NCI-H82 treated with DMSO at 0.1 percent for 48 hours (cell line): ENCODE measurements around the gene CR2.
"Not testable (repeated sequence)": the region's sequence is repeated elsewhere in the genome, so short reads cannot be mapped to it uniquely, and the experiment has no call there.

Source experiments
- DNase-seq: peaks from one replicate; lab custom pipeline; 2025; ENCODE audit not compliant: unreplicated experiment; lab: John Stamatoyannopoulos, UW

The CR2 gene

GRCh38 chr1:207454046-207454964 is at the start of gene CR2:
Gene CR2 (plus strand): TSS chr1:207454328. CDS start chr1:207454419, 91 bp downstream.
- no peak for DNase-seq

GRCh38 chr1:207404849-207405525 is 49.1 kb upstream of the CR2 start:
- peak; percentile 68 for DNase-seq

GRCh38 chr1:207405814-207406213 is 48.3 kb upstream of the CR2 start:
- no peak for DNase-seq

GRCh38 chr1:207407655-207408260 is 46.4 kb upstream of the CR2 start:
- no peak for DNase-seq

- DNase-seq = no peak
These were observed 41.3 kb upstream of the CR2 start for GRCh38 chr1:207412845-207413244.

DNA sequence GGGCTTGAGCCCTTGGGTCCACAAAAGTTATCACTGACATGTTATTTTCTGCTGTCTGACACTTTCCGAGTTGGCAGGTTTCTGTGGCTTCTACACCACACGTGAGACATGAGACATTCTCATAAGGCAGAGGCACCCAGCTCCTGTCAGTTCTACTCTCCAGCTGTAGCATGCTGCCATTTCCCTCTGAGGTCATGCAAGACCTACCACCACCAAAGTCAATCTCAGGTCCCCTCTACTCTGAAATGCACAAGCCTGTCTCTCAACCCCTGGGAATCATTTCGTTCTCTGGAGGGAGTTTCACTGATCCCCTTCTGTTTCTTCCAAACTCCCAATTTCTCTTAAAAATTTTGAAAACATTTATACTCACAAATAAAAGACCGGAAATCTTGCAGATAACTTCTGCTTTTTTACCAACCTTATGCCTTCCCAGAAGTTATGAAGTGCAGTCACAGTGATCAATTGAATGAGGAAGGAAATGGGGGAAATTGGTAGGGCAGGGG is 39.5 kb upstream of the CR2 start:
- no peak for DNase-seq

- no peak for DNase-seq
These were observed 37.1 kb upstream of the CR2 start for GRCh38 chr1:207417076-207417475.

DNA sequence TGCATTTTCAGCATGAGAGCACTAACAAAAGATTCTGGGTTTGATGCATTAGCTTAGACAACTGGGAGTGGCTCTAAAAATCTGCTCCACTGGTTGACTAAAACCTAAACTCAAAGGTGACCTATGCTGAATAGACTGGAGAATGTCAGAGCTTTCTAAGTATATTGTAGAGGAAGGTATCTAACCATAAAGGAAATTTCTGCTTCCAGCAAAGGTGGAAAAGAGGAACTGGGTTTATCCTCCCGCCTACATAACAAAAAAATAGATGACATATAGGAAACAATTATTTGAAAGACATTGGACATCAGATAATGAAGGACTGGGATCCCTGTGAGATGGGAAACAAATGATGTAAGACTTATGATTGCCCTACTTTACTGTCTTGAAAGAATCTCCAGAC is 35.8 kb upstream of the CR2 start:
- DNase-seq = no peak

- no peak for DNase-seq
These were observed 34.0 kb upstream of the CR2 start for GRCh38 chr1:207420109-207420508.

DNA sequence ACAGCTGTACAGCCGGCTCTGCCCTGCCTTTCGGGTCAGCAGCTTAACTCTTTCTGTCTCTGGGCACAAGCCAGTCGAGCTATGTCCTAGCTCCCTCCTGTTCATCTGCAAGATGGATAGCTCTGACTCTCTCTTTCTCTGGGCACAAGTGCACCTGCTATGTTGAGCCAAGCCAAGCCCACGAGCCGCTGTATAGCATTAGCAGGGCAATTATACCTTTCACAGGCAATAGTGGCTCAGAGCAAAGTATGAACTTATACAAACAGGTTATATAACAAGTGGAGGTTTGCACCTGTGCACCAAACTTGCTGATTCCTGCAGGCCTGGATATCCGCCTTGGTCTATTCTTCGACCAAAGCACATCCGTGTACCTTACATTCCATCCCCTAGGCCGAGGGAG is 33.0 kb upstream of the CR2 start:
- DNase-seq = no peak

DNA sequence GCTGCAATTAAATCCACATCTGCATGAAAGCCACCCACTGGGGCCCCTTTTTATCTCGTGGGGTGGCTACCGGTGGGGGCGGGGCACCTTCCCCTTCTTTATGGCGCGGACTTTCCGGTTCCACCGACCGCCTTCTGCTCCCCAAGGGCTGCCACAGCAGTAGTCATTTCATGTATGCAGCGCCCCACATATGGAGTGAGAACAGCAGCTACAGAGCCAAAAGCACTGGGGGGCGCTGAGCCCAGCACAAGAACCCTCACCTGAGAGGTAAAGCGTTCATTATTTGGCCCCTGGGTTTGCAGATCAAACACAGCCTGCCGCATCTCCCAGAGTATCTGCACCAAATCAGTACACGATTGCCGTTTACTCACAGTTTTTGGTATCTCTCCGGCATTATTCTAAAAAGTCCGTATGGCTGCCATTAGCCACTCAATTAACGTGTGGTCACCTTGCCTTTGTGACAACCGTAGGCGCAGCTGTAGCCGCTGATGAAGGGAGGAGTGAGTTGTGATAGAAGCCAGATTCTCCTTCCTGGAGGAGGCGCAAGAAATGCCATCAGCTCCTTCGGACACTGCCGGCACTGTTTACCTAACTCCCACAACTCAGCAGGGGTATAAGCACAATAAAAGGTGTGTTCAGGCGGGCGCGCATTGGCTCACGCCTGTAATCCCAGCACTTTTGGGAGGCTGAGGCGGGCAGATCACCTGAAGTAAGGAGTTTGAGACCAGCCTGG is 30.4 kb upstream of the CR2 start:
- no peak for DNase-seq

DNA sequence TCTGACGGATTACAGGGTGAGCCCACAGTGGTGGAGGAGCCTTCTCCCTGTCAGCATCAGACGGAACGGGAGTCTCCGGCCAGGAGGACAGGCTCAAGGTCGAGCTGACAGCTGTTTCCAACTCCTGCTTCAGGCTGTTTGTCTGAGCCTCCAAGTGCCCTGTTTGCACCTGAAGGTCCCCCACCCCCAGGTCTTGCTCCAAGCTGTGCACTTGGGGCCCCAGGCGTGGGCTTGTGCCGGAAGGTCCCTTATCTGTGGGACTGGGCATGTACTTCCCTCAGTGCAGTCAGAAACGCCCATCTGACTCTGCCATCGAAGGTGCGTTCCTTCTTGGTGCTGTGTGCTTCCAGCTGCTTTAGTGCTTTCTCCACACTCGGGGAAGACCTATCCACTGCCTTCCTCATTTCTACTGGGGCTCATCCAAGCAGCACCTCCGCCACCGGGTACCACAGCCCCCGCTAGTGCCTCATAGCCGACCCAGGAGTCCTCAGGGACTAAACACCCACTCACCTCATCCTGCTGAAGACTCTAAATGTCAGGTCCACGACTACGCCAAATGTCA is 29.5 kb upstream of the CR2 start:
- no peak for DNase-seq

- DNase-seq = no peak
These were observed 26.1 kb upstream of the CR2 start for GRCh38 chr1:207427832-207428585.

GRCh38 chr1:207428783-207429182 is 25.3 kb upstream of the CR2 start:
- DNase-seq = no peak

DNA sequence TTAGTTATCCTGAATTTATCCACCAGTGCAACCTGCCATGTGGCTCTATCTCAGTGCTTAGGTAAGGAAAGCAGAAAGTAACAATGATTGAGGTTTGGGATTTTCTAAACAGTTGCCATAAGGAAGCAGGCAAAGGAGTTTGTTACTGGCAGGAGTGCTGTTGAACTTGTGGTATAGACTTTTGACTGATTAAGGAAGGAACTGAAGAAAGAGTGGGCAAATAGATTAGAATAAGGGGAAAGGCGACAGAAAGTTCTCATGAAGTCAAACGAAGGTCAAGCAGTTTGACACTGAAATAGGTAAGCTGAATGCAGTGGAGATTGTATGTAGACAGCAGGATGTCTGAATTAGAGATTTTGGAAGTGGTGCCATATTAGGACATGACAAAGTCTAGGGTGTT is 24.2 kb upstream of the CR2 start:
- no peak for DNase-seq

DNA sequence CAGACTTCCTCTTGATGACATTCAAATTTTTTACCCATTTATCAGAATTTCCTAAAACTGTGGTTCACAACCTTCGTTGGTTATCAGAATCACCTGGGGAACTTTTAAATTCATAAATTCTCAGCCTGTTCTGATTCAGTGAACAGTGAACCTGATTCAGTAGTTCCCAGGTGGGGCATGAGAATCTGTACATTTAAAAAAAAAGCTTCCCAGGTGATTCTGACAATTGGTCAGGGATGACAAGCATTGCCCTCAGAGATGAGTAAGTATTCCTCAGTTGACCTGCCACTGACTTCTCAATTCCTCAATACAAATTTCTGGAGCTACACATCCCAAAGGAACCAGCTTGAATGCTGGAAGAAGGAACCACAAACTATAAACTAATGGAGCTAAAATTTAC is 23.5 kb upstream of the CR2 start:
- DNase-seq = no peak

DNA sequence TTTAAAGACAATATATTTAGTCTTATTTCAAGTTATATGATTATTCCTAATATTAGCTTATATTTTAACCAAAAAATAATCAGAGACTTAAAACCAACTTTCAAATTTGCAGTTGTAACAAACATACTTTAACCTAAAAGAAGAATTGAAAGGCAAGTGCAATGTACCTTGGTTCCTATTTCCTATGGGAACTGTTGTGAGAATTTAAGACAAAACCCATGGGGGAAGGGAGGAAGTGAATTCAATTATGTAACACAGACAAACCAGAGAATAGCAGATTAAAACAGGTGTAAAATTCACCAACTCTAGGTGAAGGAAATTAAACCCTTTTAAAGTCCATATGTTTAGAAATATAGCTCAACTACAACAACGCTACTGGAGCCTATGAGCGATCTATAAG is 22.6 kb upstream of the CR2 start:
- no peak for DNase-seq

GRCh38 chr1:207433435-207433834 is 20.7 kb upstream of the CR2 start:
- DNase-seq = no peak

- not testable (repeated sequence) for DNase-seq
These were observed 17.4 kb upstream of the CR2 start for GRCh38 chr1:207436746-207437145.

- DNase-seq = no peak
These were observed 13.5 kb upstream of the CR2 start for GRCh38 chr1:207440626-207441025.
